D341Med (cell line): ENCODE measurements around the gene LRRC59.
"Not testable (repeated sequence)": the region's sequence is repeated elsewhere in the genome, so short reads cannot be mapped to it uniquely, and the experiment has no call there.

Experiments
- DNase-seq: peaks from one replicate; pipeline ENCODE4 v3.0.0; 2012; ENCODE audit warnings: low spot score

The LRRC59 gene

DNA sequence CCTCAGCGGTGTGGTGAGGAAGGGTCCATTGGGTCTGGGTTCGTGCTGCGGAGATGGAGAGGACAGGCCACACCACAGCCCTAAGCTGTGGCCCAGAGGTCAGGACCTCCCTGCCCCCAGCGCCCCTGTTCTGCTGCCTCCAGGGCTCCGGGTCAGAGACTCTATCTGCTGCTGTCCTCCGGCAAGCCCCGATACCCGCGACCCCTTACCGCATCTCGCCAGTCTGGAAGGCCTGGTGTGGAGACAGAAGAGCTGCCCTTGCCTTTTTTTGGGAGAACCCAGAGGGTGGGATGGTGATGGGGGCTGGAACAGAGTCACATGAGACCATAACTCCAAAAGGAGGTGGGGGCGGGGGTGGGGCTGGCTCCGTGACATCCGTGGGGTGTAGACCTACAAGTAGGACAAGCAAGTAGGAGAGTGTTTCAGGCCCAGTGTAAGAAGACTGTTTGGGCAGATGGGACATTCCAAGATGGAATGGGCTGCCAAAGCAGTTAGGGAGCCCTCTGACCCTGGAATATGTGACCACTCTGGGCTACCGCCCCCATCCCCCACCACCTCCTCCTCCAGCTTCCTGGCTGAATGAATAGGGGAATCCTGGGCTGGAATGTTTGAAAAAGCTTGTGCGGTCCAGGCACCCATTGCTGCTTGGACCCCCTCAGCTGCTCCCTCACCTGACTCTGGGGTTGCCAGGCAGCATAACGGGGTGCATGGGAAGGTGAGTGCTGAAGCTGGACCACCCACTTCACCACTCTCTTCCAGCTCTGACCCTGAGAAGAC lies 50.0 kb downstream of the LRRC59 start:
- DNase-seq = peak; percentile 43

DNA sequence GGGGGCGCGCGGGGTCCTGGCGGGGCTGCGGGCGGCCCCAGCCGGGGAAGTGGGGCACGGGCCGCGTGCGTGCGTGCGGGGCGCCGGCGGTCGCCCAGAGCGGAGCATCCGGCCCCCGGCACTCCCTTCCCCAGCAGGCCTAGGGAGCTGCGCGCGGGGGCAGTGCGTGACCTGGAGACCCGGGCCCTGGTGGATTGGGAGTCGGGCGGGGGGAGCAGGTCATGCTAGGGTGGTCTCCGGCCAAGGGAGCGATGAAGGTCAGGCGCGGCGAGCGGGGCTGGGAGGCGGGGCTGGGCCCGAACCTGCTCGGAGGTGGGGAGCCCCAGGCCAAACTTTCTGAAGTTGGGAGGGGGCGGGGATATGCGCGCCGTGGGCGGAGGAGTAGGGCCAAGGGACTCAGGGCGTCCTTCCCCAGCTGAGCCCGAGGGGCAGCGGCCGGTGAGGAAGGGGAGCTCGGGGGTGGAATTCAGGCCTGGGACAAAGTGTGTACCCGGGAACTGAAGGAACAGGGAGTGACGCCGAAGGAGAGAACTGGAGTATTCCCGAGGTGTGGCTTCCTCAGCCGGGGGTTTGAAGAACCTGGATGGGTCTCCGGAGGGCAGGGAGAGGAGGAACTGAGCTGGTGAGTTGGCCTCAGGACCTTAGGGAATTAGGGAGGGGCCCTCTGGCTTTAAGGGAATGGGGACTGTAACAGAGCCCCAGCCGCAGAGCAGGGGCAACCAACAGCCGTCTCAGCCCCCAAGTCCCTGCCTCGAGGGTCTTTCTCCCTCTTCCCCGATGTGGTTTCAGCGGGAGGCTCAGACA lies 50.8 kb downstream of the LRRC59 start:
- peak; percentile 65 for DNase-seq

DNA sequence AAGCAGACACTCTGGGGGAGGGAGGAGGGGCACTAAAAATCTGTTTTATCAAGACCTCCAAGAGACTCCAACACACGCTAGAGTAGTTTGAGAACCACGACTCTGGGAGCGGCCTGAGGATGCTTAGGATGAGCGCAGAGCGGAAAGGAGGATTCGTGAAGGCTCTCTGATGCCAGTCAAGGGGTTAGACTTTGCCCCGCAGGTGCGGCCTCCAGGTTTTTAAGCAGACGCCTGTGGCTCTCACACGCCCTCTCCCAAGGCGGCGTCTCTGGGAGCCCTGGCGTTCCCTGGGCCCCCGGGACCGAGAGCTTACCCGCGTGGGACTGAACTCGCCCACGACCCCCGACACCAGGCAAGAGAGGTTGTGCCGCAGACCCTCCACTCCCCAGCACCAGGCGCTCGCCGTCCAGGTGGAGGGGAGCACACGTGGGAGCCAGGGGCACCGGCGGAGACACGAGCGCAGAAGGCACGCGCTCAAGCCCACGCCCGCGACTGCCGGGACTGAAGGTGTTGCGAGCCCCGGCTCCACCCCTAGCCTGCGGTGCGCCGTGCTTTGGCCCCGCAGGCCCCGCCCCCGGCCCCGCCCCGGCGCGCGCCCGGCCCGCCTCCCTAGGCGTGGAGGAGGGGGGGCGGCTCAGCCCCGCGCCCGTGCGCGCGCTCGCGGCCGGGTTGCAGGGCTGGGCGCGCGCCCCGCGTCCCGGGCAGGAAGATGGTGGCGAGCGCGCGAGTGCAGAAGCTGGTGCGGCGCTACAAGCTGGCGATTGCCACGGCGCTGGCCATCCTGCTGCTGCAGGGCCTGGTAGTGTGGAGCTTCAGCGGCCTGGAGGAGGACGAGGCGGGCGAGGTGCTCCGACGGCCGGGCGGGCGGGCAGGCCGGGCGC lies 51.7 kb downstream of the LRRC59 start, which contains the start of gene XYLT2:
Gene XYLT2, plus strand, starts transcription at position 695 of the 881 bp plus-strand sequence. Its CDS starts 15 bp downstream, at position 710.
- peak; percentile 100 for DNase-seq

DNA sequence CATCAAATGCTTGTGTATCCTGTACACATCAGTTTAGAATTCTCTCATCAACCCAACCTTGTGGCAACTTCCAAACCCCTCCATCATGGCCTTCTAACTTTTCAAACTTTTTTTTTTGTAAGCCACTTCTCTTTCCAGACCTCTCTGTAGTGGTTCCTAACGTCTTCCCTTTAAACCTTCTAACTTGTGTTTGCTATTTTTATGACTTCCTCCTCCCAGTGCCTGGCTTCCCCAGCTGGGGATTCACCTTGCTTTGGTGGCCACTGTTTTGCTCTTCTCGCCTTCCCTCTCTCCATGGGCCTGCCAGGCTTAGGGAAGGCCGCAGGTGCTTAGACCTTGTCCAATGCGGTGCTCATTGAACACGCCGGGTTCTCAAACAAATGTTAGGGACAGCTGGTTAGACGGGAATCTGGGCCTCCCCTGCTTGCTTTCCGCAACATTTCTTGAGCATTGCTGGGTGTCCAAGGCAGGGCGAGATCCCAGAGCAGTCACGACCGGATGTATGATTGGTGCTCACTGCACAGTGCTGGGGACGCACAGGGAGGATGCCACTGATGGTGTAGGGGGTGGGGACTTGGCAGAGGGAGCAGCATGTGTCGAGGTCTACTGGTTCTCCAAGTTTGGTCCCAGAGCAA lies 52.5 kb downstream of the LRRC59 start:
- DNase-seq = peak; percentile 40

DNA sequence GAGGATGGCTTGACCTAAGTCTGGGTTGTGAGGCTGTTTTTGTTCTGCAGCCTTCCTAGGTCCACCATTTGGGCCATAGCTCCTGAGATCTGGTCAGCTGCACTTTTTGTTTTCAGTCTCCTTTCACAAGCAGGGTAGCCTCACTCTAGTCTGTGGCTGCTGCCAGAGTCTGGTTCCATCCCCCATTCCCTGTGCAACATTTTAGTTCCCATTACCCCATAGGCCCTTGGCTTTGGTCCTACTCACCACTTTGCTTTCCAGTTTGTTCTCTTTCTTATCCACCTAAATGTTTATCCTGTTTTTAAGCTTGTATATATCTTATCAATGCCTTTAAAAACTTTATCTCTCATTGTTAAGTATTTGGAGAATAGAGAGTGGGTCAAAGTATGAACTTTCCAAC lies 57.9 kb downstream of the LRRC59 start:
- no peak for DNase-seq

DNA sequence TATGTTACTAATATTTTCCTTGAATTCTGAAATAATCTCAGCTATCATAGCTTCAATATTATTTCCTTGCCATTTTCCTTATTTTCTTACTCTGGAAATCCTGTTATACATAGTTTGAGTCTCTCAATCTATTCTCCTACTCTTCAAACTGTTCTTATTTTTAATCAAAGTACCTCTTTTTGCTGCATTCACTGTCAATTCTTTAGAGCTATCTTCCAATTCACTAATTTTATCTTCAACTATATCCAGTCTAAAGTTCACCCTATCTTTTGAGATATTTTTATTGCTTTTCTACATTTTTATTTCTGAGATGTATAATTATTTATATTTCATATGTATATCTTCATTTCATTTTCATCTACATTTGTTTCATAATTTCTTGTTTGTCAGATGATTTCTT lies 58.7 kb downstream of the LRRC59 start:
- DNase-seq = no peak

DNA sequence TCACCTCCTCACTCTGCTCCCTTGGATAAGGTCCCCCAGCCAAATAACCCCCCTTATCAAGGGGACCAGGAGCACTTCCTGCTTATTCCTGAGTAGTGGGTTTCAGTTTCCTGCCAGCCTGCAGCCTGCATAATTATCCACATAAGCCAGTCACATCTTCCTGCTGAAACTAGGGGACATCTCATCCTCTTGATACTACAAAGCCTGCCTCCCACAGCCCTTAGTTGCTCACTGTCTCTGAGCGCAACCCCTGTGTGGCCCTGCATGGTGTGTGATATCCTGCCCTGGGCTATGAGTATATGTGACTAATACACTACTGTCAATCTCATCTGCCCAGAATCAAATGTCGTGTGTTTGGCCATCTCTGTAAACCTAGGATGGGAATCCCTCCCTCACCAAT lies 59.4 kb downstream of the LRRC59 start:
- no peak for DNase-seq

DNA sequence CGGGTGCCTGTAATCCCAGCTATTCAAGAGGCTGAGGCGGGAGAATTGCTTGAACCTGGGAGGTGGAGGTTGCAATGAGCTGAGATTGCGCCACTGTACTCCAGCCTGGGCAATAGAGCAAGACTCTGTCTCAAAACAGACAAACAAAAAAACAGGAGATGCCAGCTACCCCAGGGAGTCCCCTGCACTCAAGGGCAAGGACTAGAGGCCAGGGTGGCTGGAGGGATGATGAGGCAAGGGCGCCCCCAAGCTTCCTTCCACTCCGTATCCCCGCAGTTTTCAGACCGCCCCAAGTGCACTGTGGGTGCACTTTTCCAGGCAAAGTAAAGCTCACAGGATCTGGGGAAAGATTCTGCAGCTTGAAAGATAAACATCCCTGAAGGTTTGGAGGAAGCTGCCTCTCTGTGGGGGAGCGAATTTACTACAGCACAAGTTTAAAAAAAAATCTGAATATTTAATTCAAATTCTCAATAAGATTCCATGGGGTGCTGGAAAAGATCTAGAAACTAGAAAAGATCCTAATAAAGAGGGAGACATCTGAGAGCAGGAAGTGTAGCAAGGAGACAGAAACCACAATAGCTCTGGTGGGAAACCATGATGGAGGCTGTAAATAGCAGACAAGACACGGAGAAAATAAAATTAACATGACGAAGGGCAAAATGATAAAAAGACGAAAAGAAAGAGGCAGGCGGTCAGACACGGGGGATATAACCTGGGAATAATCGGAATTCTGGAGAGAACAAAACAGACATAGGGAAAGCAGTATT lies 63.8 kb downstream of the LRRC59 start:
- DNase-seq = not testable (repeated sequence)

DNA sequence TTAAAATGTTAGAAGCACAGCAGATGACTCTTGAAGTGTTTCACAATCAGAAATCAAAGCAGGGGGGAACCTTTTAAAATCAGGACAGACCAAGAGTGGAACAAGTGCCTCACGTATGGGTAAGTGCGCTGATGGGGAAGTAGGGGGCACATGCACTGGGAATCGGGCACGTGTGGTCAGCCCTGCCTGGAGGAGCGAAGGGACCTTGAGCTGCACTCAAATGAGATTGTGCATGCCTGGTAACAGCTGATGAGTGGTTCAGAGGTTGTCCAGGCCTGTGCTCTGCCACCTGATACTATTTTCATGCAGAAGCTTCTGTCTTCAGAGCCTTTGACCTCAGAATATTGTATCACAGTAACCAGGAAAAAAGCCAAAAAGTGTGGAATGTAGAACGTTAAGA lies 65.1 kb downstream of the LRRC59 start:
- no peak for DNase-seq
